Measurements from ENCODE around the gene UBTD2.
A peak's percentile ranks its signal among the peaks of the same experiment; 100 is the strongest.
"Not testable (repeated sequence)": the region's sequence is repeated elsewhere in the genome, so short reads cannot be mapped to it uniquely, and the experiment has no call there.

UBTD2 gene

GRCh38 chr5:172283020-172283861 lies at the start of gene UBTD2:
Gene UBTD2, minus strand, starts transcription at chr5:172283764. Its CDS starts 99 bp downstream, at chr5:172283665.
- DNase-seq: peak; percentile 78

GRCh38 chr5:172326901-172327300 lies 43.3 kb upstream of the UBTD2 start:
- DNase-seq: not testable (repeated sequence)

GRCh38 chr5:172325452-172325851 lies 41.9 kb upstream of the UBTD2 start:
- no peak for DNase-seq

GRCh38 chr5:172322028-172322965 lies 38.7 kb upstream of the UBTD2 start:
- no peak for DNase-seq

GRCh38 chr5:172321593-172321992 lies 38.0 kb upstream of the UBTD2 start:
- no peak for DNase-seq

- DNase-seq: no peak
Observed at GRCh38 chr5:172319708-172320441, 36.3 kb upstream of the UBTD2 start.

GRCh38 chr5:172315587-172316493 lies 32.3 kb upstream of the UBTD2 start:
- no peak for DNase-seq

- DNase-seq: peak; percentile 30
Observed at GRCh38 chr5:172313915-172314314, 30.4 kb upstream of the UBTD2 start.

GRCh38 chr5:172312286-172312685 lies 28.7 kb upstream of the UBTD2 start:
- no peak for DNase-seq

- no peak for DNase-seq
Observed at GRCh38 chr5:172311605-172312004, 28.0 kb upstream of the UBTD2 start.

GRCh38 chr5:172311026-172311425 lies 27.5 kb upstream of the UBTD2 start:
- no peak for DNase-seq

- no peak for DNase-seq
Observed at GRCh38 chr5:172305380-172305779, 21.8 kb upstream of the UBTD2 start.

GRCh38 chr5:172303572-172304335 lies 20.2 kb upstream of the UBTD2 start:
- DNase-seq: peak; percentile 71

- DNase-seq: no peak
Observed at GRCh38 chr5:172303162-172303561, 19.6 kb upstream of the UBTD2 start.

GRCh38 chr5:172302047-172302710 lies 18.6 kb upstream of the UBTD2 start:
- no peak for DNase-seq

- no peak for DNase-seq
Observed at GRCh38 chr5:172299916-172300439, 16.4 kb upstream of the UBTD2 start.

- no peak for DNase-seq
Observed at GRCh38 chr5:172294831-172295230, 11.3 kb upstream of the UBTD2 start.

GRCh38 chr5:172293745-172294342 lies 10.3 kb upstream of the UBTD2 start:
- no peak for DNase-seq

- peak; percentile 80 for DNase-seq
Observed at GRCh38 chr5:172293054-172293744, 9.6 kb upstream of the UBTD2 start.
